ENCODE results near the gene EMSY. TPM values are rescaled to one million over a fixed set of nuclear protein-coding genes. Genes with fewer than 3 reads are reported as not detected.

EMSY gene
- total RNA-seq, 2 donors from 2014 or later: 31.4 to 35.9 TPM

GRCh38 chr11:76456571-76456970 is 11.8 kb downstream of the EMSY start:
- no peaks in the 10 kb centered on the region for H3K27me3 ChIP-seq
- H3K4me3 ChIP-seq: no peak overlapping the region
- H3K9me3 ChIP-seq: no peaks in the 10 kb centered on the region
- no peak for DNase-seq (ENCODE audit: low spot score)
- H3K36me3 ChIP-seq: peaks cover 46% of the 10 kb centered on the region
- H3K4me1 ChIP-seq: no peaks in the 10 kb centered on the region
- TF ChIP-seq CTCF (IDR thresholded peaks at IDR 0.05): no peak
- no peak overlapping the region for H3K27ac ChIP-seq

- H3K4me1 ChIP-seq: no peaks in the 10 kb centered on the region
- no peak overlapping the region for H3K4me3 ChIP-seq
- no peaks in the 10 kb centered on the region for H3K9me3 ChIP-seq
- H3K27ac ChIP-seq: no peak overlapping the region
- no peaks in the 10 kb centered on the region for H3K27me3 ChIP-seq
- peaks cover 27% of the 10 kb centered on the region for H3K36me3 ChIP-seq
- no peak for DNase-seq (ENCODE audit: low spot score)
- peak; percentile 10 to 58 for TF ChIP-seq CTCF (IDR thresholded peaks at IDR 0.05)
These were observed 14.5 kb downstream of the EMSY start for GRCh38 chr11:76459299-76459698.

GRCh38 chr11:76459846-76460245 is 15.0 kb downstream of the EMSY start:
- no peak overlapping the region for H3K4me3 ChIP-seq
- DNase-seq (ENCODE audit: low spot score): no peak
- peaks cover 24% of the 10 kb centered on the region for H3K36me3 ChIP-seq
- no peak overlapping the region for H3K27ac ChIP-seq
- no peaks in the 10 kb centered on the region for H3K9me3 ChIP-seq
- H3K27me3 ChIP-seq: no peaks in the 10 kb centered on the region
- no peak for TF ChIP-seq CTCF (IDR thresholded peaks at IDR 0.05)
- no peaks in the 10 kb centered on the region for H3K4me1 ChIP-seq

GRCh38 chr11:76462317-76462716 is 17.5 kb downstream of the EMSY start:
- no peak for TF ChIP-seq CTCF (IDR thresholded peaks at IDR 0.05)
- no peak overlapping the region for H3K27ac ChIP-seq
- no peaks in the 10 kb centered on the region for H3K4me1 ChIP-seq
- H3K9me3 ChIP-seq: no peaks in the 10 kb centered on the region
- H3K27me3 ChIP-seq: no peaks in the 10 kb centered on the region
- H3K36me3 ChIP-seq: peaks cover 10% of the 10 kb centered on the region
- no peak overlapping the region for H3K4me3 ChIP-seq
- no peak for DNase-seq (ENCODE audit: low spot score)

GRCh38 chr11:76465701-76466100 is 20.9 kb downstream of the EMSY start:
- Histone ChIP-seq H3K4me1 (no peaks in the 10 kb centered on the region), H3K36me3 (peaks cover 6% of the 10 kb centered on the region), H3K27me3 (no peaks in the 10 kb centered on the region), H3K27ac (no peak overlapping the region), H3K9me3 (no peaks in the 10 kb centered on the region), H3K4me3 (no peak overlapping the region)
- DNase-seq (ENCODE audit: low spot score): no peak
- no peak for TF ChIP-seq CTCF (IDR thresholded peaks at IDR 0.05)

GRCh38 chr11:76466666-76467065 is 21.8 kb downstream of the EMSY start:
- Histone ChIP-seq H3K9me3 (no peaks in the 10 kb centered on the region), H3K27ac (no peak overlapping the region), H3K36me3 (peaks cover 12% of the 10 kb centered on the region), H3K4me1 (no peaks in the 10 kb centered on the region), H3K4me3 (no peak overlapping the region), H3K27me3 (no peaks in the 10 kb centered on the region)
- TF ChIP-seq CTCF (IDR thresholded peaks at IDR 0.05): no peak
- no peak for DNase-seq (ENCODE audit: low spot score)
